SK-N-SH treated with all-trans-retinoic acid at 6 μM for 48 hours (cell line): ENCODE measurements around the gene CRYBG1.
A peak's percentile ranks its signal among the peaks of the same experiment; 100 is the strongest.

ENCODE experiments used
- ATAC-seq: fragments of 200-7000 bp; cut with Tn5 transposase; 3 replicates; pipeline ENCODE4 v1.9.1; 2020; ENCODE audit warnings: mild to moderate bottlenecking, moderate library complexity
- ARNTL ChIP-seq: fragments of 450-650 bp; formaldehyde crosslinking; IDR thresholded peaks from 2 replicates; pipeline ENCODE4 v1.5.0; 2020; ENCODE audit warnings: low read depth, mild to moderate bottlenecking, moderate library complexity, borderline replicate concordance
- BACH2 ChIP-seq: fragments of 250-450 bp; sonication (Bioruptor Pico); IDR thresholded peaks from 2 replicates; pipeline ENCODE4 v1.9.0; 2021; ENCODE audit warnings: mild to moderate bottlenecking, borderline replicate concordance
- CREB5 ChIP-seq: fragments of 250-450 bp; sonication (Bioruptor Pico); IDR thresholded peaks from 2 replicates; pipeline ENCODE4 v1.5.1; 2020; ENCODE audit warnings: low read depth, mild to moderate bottlenecking, moderate library complexity
- CSDC2 ChIP-seq: fragments of 250-450 bp; sonication (Bioruptor Pico); IDR thresholded peaks from 2 replicates; pipeline ENCODE4 v1.5.0; 2020; ENCODE audit warnings: mild to moderate bottlenecking, moderate library complexity
- ESRRG ChIP-seq: fragments of 250-450 bp; sonication (Bioruptor Pico); IDR thresholded peaks from 2 replicates; pipeline ENCODE4 v1.6.1; 2021; ENCODE audit warnings: mild to moderate bottlenecking
- GLIS3 ChIP-seq: fragments of 250-450 bp; sonication (Bioruptor Pico); IDR thresholded peaks from 2 replicates; pipeline ENCODE4 v1.5.0; 2020; ENCODE audit warnings: mild to moderate bottlenecking, moderate library complexity
- ISL1 ChIP-seq: fragments of 250-450 bp; sonication (Bioruptor Pico); IDR thresholded peaks from 2 replicates; pipeline ENCODE4 v2.1.2; 2022; ENCODE audit warnings: mild to moderate bottlenecking, moderate library complexity
- OSR1 ChIP-seq: fragments of 250-450 bp; sonication (Bioruptor Pico); IDR thresholded peaks from 2 replicates; pipeline ENCODE4 v1.8.0; 2022; ENCODE audit warnings: moderate library complexity, mild to moderate bottlenecking, inconsistent platforms
- PATZ1 ChIP-seq: fragments of 250-450 bp; sonication (Bioruptor Pico); IDR thresholded peaks from 2 replicates; pipeline ENCODE4 v1.8.0; 2020; ENCODE audit warnings: mild to moderate bottlenecking, moderate library complexity, borderline replicate concordance
- POU6F1 ChIP-seq: fragments of 250-450 bp; sonication (Bioruptor Pico); IDR thresholded peaks from 2 replicates; pipeline ENCODE4 v1.8.0; 2021; ENCODE audit warnings: low read depth, mild to moderate bottlenecking, moderate library complexity, borderline replicate concordance
- RARB ChIP-seq: fragments of 250-450 bp; sonication (Bioruptor Pico); IDR thresholded peaks from 2 replicates; pipeline ENCODE4 v1.8.0; 2021; ENCODE audit warnings: mild to moderate bottlenecking, moderate library complexity
- SNAI2 ChIP-seq: fragments of 250-450 bp; sonication (Bioruptor Pico); IDR thresholded peaks from 2 replicates; pipeline ENCODE4 v1.5.0; 2020; ENCODE audit warnings: mild to moderate bottlenecking, moderate library complexity
- TCF4 ChIP-seq: fragments of 250-450 bp; sonication (Bioruptor Pico); IDR thresholded peaks from 2 replicates; pipeline ENCODE4 v1.8.0; 2021; ENCODE audit warnings: mild to moderate bottlenecking, moderate library complexity, borderline replicate concordance
- TOX ChIP-seq: fragments of 250-450 bp; sonication (Bioruptor Pico); IDR thresholded peaks from 2 replicates; pipeline ENCODE4 v1.8.0; 2021; ENCODE audit warnings: mild to moderate bottlenecking, moderate library complexity, borderline replicate concordance
- ZC3H10 ChIP-seq: fragments of 250-450 bp; sonication (Bioruptor Pico); IDR thresholded peaks from 2 replicates; pipeline ENCODE4 v1.5.1; 2021; ENCODE audit warnings: mild to moderate bottlenecking, moderate library complexity
- ZFP30 ChIP-seq: fragments of 450-650 bp; formaldehyde crosslinking; IDR thresholded peaks from 2 replicates; pipeline ENCODE4 v1.5.0; 2022; ENCODE audit warnings: mild to moderate bottlenecking, moderate library complexity
- ZNF565 ChIP-seq: fragments of 450-650 bp; formaldehyde crosslinking; conservative IDR thresholded peaks from 2 replicates; pipeline ENCODE4 v1.5.0; 2020; ENCODE audit warnings: low read depth, mild to moderate bottlenecking, moderate library complexity
- ZNF70 ChIP-seq: fragments of 450-650 bp; formaldehyde crosslinking; IDR thresholded peaks from 2 replicates; pipeline ENCODE4 v1.5.0; 2020; ENCODE audit warnings: mild to moderate bottlenecking, moderate library complexity
- TF ChIP-seq, protein P1 (sequence below): fragments of 250-450 bp; sonication (Bioruptor Pico); IDR thresholded peaks from 2 replicates; pipeline ENCODE4 v1.5.0; 2020; ENCODE audit warnings: mild to moderate bottlenecking, moderate library complexity

Gene CRYBG1

GRCh38 chr6:106360410-106360988 lies at the start of gene CRYBG1:
Gene CRYBG1, plus strand, starts transcription at chr6:106360717. Its CDS starts 192 bp downstream, at chr6:106360909.
- ATAC-seq = peak; percentile 92
- no peak for TF ChIP-seq ISL1 (CRISPR knock-in tag)
- TF ChIP-seq GLIS3 = no peak
- TF ChIP-seq OSR1 (CRISPR knock-in tag) = no peak
- no peak for TF ChIP-seq RARB (CRISPR knock-in tag)
- no peak for TF ChIP-seq PATZ1 (CRISPR knock-in tag)
- TF ChIP-seq TOX (CRISPR knock-in tag) = no peak
- no peak for TF ChIP-seq CREB5 (CRISPR knock-in tag)
- TF ChIP-seq ARNTL (CRISPR knock-in tag) = no peak
- no peak for TF ChIP-seq ZFP30 (CRISPR knock-in tag)
- TF ChIP-seq CSDC2 = no peak
- no peak for TF ChIP-seq POU6F1 (CRISPR knock-in tag)
- TF ChIP-seq BACH2 (CRISPR knock-in tag) = no peak
- no peak for TF ChIP-seq ZC3H10
- TF ChIP-seq TCF4 (CRISPR knock-in tag) = no peak
- TF ChIP-seq ESRRG (CRISPR knock-in tag) = no peak
- TF ChIP-seq SNAI2 = no peak
- TF ChIP-seq, protein P1, sequence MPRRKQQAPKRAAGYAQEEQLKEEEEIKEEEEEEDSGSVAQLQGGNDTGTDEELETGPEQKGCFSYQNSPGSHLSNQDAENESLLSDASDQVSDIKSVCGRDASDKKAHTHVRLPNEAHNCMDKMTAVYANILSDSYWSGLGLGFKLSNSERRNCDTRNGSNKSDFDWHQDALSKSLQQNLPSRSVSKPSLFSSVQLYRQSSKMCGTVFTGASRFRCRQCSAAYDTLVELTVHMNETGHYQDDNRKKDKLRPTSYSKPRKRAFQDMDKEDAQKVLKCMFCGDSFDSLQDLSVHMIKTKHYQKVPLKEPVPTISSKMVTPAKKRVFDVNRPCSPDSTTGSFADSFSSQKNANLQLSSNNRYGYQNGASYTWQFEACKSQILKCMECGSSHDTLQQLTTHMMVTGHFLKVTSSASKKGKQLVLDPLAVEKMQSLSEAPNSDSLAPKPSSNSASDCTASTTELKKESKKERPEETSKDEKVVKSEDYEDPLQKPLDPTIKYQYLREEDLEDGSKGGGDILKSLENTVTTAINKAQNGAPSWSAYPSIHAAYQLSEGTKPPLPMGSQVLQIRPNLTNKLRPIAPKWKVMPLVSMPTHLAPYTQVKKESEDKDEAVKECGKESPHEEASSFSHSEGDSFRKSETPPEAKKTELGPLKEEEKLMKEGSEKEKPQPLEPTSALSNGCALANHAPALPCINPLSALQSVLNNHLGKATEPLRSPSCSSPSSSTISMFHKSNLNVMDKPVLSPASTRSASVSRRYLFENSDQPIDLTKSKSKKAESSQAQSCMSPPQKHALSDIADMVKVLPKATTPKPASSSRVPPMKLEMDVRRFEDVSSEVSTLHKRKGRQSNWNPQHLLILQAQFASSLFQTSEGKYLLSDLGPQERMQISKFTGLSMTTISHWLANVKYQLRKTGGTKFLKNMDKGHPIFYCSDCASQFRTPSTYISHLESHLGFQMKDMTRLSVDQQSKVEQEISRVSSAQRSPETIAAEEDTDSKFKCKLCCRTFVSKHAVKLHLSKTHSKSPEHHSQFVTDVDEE (CRISPR knock-in tag) = no peak
- TF ChIP-seq ZNF565 (CRISPR knock-in tag) = no peak
- no peak for TF ChIP-seq ZNF70 (CRISPR knock-in tag)

DNA sequence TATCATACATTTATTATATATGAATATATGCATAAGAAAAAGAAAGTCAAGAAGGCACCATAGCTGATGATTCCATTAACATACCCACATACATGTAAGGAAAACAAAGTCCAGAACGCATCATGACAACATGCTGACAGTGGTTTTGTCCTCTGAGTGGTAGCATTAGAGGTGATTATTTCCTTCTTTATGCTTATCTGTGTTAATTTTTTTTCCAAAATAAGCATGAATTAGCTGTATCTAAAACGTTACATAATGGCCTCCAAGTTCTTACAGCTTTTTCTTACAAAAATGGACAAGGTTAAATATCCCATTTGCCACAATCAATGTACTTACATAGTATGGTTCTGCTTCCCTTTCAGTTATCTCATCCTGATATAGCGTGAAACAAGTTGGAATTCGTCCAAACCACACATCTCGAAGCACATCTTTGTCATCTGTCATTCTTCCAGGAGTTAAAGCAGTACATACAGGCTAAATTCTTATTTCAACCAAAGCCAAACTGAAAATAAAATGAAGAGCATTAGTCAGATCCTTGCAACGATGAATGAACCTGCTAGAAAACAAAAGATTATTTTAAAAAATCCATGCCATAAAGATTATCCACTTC lies 44.6 kb upstream of the CRYBG1 start:
- no peak for ATAC-seq
- TF ChIP-seq POU6F1 (CRISPR knock-in tag) = no peak
- TF ChIP-seq ISL1 (CRISPR knock-in tag) = 0 out of 2 replicates have a peak, but pooled peaks have one; percentile 9

- no peak for TF ChIP-seq POU6F1 (CRISPR knock-in tag)
- TF ChIP-seq, all 23 proteins: peak for 0
- ATAC-seq = peak; percentile 38; the same call in 1 of the 3 replicates
Measured at GRCh38 chr6:106316375-106316766, 44.1 kb upstream of the CRYBG1 start.
